Liver (tissue), 9 donors: ENCODE results near the gene UBR4. TPM values are rescaled to one million over a fixed set of nuclear protein-coding genes. Genes with fewer than 3 reads are reported as not detected.

Experiments used
- DNase-seq: peaks from one replicate; pipeline ENCODE4 v3.0.0-alpha.2; 2017; ENCODE audit warnings: low spot score
- H3K27ac ChIP-seq, 2 donors: one replicate each; pipeline ENCODE4 v1.7.0; 2013; ENCODE audit warnings: inconsistent platforms in 2 of 2, low read length in 2 of 2, control low read depth in 1 of 2, low read depth in 1 of 2, mild to moderate bottlenecking in 1 of 2
- H3K27me3 ChIP-seq, 4 donors: one replicate each; pipeline versions ENCODE4 v1.6.1 to v1.7.0; 2013; ENCODE audit warnings: low read length in 3 of 4, inconsistent platforms in 1 of 4, mild to moderate bottlenecking in 1 of 4, moderate library complexity in 1 of 4; ENCODE audit not compliant: control insufficient read depth in 4 of 4, insufficient read depth in 4 of 4
- H3K36me3 ChIP-seq, 4 donors: one replicate each; pipeline versions ENCODE4 v1.6.1 to v1.7.0; 2013; ENCODE audit warnings: low read length in 3 of 4, mild to moderate bottlenecking in 3 of 4, low read depth in 1 of 4, moderate library complexity in 1 of 4; ENCODE audit not compliant: control insufficient read depth in 4 of 4, insufficient read depth in 3 of 4
- H3K4me1 ChIP-seq, 4 donors: one replicate each; pipeline versions ENCODE4 v1.6.1 to v1.7.0; 2013; ENCODE audit warnings: low read length in 3 of 4, mild to moderate bottlenecking in 3 of 4, moderate library complexity in 1 of 4; ENCODE audit not compliant: control insufficient read depth in 4 of 4, insufficient read depth in 4 of 4
- H3K4me3 ChIP-seq, 3 donors: one replicate each; pipeline versions ENCODE4 v1.6.1 to v1.7.0; 2013; ENCODE audit warnings: low read length in 3 of 3, control low read depth in 1 of 3, low read depth in 1 of 3, mild to moderate bottlenecking in 1 of 3
- H3K9ac ChIP-seq, 2 donors: one replicate each; pipeline ENCODE4 v1.7.0; 2013; ENCODE audit warnings: low read length in 2 of 2, mild to moderate bottlenecking in 2 of 2, moderate library complexity in 2 of 2, control low read depth in 1 of 2, low read depth in 1 of 2
- H3K9me3 ChIP-seq, 4 donors: one replicate each; pipeline versions ENCODE4 v1.6.1 to v1.7.0; 2013; ENCODE audit warnings: low read length in 3 of 4; ENCODE audit not compliant: control insufficient read depth in 4 of 4
- EGR1 ChIP-seq, 2 donors: IDR thresholded peaks; 2 replicates each; pipeline ENCODE4 v1.6.1; 2016 to 2018; ENCODE audit warnings: antibody characterized with exemption in 2 of 2, low read depth in 2 of 2
- FOXA1 ChIP-seq: IDR thresholded peaks from 2 replicates; pipeline ENCODE4 v1.6.1; 2016; ENCODE audit warnings: antibody characterized with exemption
- GABPA ChIP-seq, 2 donors: IDR thresholded peaks in 1 of 2; conservative IDR thresholded peaks in 1 of 2; 2 replicates each; pipeline ENCODE4 v1.6.1; 2016; ENCODE audit warnings: antibody characterized with exemption in 2 of 2, mild to moderate bottlenecking in 1 of 2, moderate library complexity in 1 of 2
- HNF4A ChIP-seq, 2 donors: conservative IDR thresholded peaks; 2 replicates each; pipeline ENCODE4 v1.6.1; 2016; ENCODE audit warnings: antibody characterized with exemption in 2 of 2, mild to moderate bottlenecking in 2 of 2
- HNF4G ChIP-seq: IDR thresholded peaks from 2 replicates; pipeline ENCODE4 v1.6.1; 2016; ENCODE audit warnings: antibody characterized with exemption
- JUND ChIP-seq, 2 donors: IDR thresholded peaks; 2 replicates each; pipeline ENCODE4 v1.6.1; 2016; ENCODE audit warnings: antibody characterized with exemption in 2 of 2
- MAX ChIP-seq: IDR thresholded peaks from 2 replicates; pipeline ENCODE4 v1.6.1; 2016; ENCODE audit warnings: antibody characterized with exemption
- NR2F2 ChIP-seq: IDR thresholded peaks from 2 replicates; pipeline ENCODE4 v1.6.1; 2016; ENCODE audit warnings: antibody characterized with exemption
- RAD21 ChIP-seq, 2 donors: IDR thresholded peaks; 2 replicates each; pipeline ENCODE4 v1.6.1; 2016; ENCODE audit warnings: antibody characterized with exemption in 2 of 2, mild to moderate bottlenecking in 2 of 2
- RXRA ChIP-seq, 2 donors: IDR thresholded peaks; 2 replicates each; pipeline ENCODE4 v1.6.1; 2017 to 2018; ENCODE audit warnings: antibody characterized with exemption in 2 of 2, mild to moderate bottlenecking in 1 of 2
- TAF1 ChIP-seq: conservative IDR thresholded peaks from 2 replicates; pipeline ENCODE4 v1.6.1; 2016; ENCODE audit warnings: antibody characterized with exemption, mild to moderate bottlenecking
- YY1 ChIP-seq: IDR thresholded peaks from 2 replicates; pipeline ENCODE4 v1.6.1; 2016; ENCODE audit warnings: antibody characterized with exemption, mild to moderate bottlenecking
- WGBS: extraction: QIAGEN DNeasy Blood & Tissue Kit; methylation state at CpG from one replicate; pipeline ENCODE4 v1.1.7; 2013; 5-methylcytosine and 5-hydroxymethylcytosine counted together
- polyA plus RNA-seq, 2 donors: library from polyadenylated mRNA; stranded (reverse) in 1 of 2; unstranded in 1 of 2; fragments of 200-250 nt in 1 of 2; fragments of >200 nt in 1 of 2; fragmentation: Nextera tagmentation in 1 of 2; extraction: Ambion mirVana in 1 of 2; gene quantifications; one replicate each; pipeline versions ENCODE4 v1.2.1 to v1.2.3, GENCODE V29; 2013 to 2015
- total RNA-seq, 2 donors: library from RNA; depleted of rRNA; stranded (reverse); fragments of >200 nt; gene quantifications; one replicate each; pipeline ENCODE4 v1.2.3, GENCODE V29; 2014
- TF ChIP-seq, protein P1 (sequence below): fragments of 150-350 bp; IDR thresholded peaks from 2 replicates; pipeline ENCODE4 v1.5.1; 2017; ENCODE audit warnings: improper control_type of control experiment, low read depth, low read length; ENCODE audit not compliant: missing input control
- TF ChIP-seq, protein P2 (sequence below): IDR thresholded peaks from 2 replicates; pipeline ENCODE4 v1.6.1; 2016; ENCODE audit warnings: antibody characterized with exemption, mild to moderate bottlenecking
- donor health status: healthy.
- donor health status: healthy.
- donor health status: healthy.
- donor health status: healthy.
- donor health status: healthy.

UBR4 gene
- total and polyA plus RNA-seq, 4 donors: 45.4 to 156 (median 86.9) TPM

GRCh38 chr1:19032701-19033514 lies 177.2 kb downstream of the UBR4 start:
- no peak overlapping the region for H3K9ac ChIP-seq
- TF ChIP-seq JUND (IDR thresholded peaks at IDR 0.05): no peak
- no peak for TF ChIP-seq NR2F2
- TF ChIP-seq RXRA (IDR thresholded peaks at IDR 0.05): peak in 1 of 2 donors; percentile 87
- no peak for TF ChIP-seq RAD21 (IDR thresholded peaks at IDR 0.05)
- TF ChIP-seq HNF4A (conservative IDR thresholded peaks at IDR 0.05): peak; percentile 20 to 76
- TF ChIP-seq, protein P1, sequence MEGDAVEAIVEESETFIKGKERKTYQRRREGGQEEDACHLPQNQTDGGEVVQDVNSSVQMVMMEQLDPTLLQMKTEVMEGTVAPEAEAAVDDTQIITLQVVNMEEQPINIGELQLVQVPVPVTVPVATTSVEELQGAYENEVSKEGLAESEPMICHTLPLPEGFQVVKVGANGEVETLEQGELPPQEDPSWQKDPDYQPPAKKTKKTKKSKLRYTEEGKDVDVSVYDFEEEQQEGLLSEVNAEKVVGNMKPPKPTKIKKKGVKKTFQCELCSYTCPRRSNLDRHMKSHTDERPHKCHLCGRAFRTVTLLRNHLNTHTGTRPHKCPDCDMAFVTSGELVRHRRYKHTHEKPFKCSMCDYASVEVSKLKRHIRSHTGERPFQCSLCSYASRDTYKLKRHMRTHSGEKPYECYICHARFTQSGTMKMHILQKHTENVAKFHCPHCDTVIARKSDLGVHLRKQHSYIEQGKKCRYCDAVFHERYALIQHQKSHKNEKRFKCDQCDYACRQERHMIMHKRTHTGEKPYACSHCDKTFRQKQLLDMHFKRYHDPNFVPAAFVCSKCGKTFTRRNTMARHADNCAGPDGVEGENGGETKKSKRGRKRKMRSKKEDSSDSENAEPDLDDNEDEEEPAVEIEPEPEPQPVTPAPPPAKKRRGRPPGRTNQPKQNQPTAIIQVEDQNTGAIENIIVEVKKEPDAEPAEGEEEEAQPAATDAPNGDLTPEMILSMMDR: no peak
- no peak for TF ChIP-seq TAF1
- no peak for TF ChIP-seq FOXA1
- no peak for TF ChIP-seq YY1
- TF ChIP-seq EGR1 (IDR thresholded peaks at IDR 0.05; ENCODE audit: low read depth in 2 of 2): no peak
- TF ChIP-seq MAX: peak; percentile 22
- H3K4me3 ChIP-seq: no peak overlapping the region
- WGBS: 76% methylated on average over 20 of the region's 20 CpGs
- peaks cover 14 to 38% (median 25%) of the 10 kb centered on the region in 4 donors for H3K4me1 ChIP-seq
- no peaks in the 10 kb centered on the region for H3K9me3 ChIP-seq
- H3K27me3 ChIP-seq: no peaks in the 10 kb centered on the region
- H3K36me3 ChIP-seq: no peaks in the 10 kb centered on the region
- peak overlapping the region; percentile 9 to 40 for H3K27ac ChIP-seq
- DNase-seq: no peak

DNA sequence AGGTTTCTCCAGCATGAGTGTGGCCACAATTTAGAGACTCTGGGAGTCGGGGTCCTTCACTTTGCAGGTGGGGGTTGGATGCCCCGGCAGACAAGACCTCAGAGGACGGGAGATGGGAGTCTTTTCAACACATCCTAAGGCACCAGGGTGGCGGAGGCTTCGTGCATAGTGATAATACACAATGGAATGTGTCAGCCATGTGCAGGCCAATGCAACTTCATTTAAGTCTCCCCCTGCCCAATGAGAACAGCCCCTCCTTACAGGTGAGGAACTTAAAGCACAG lies 177.7 kb downstream of the UBR4 start:
- Histone ChIP-seq H3K9ac (no peak overlapping the region), H3K27ac (no peak overlapping the region), H3K36me3 (no peaks in the 10 kb centered on the region), H3K27me3 (no peaks in the 10 kb centered on the region), H3K4me3 (no peak overlapping the region), H3K4me1 (peaks cover 12 to 35% (median 25%) of the 10 kb centered on the region in 4 donors), H3K9me3 (no peaks in the 10 kb centered on the region)
- 91% methylated on average over 5 of the region's 5 CpGs for WGBS
- DNase-seq: no peak
- TF ChIP-seq HNF4A (conservative IDR thresholded peaks at IDR 0.05): no peak
- TF ChIP-seq, protein P2, sequence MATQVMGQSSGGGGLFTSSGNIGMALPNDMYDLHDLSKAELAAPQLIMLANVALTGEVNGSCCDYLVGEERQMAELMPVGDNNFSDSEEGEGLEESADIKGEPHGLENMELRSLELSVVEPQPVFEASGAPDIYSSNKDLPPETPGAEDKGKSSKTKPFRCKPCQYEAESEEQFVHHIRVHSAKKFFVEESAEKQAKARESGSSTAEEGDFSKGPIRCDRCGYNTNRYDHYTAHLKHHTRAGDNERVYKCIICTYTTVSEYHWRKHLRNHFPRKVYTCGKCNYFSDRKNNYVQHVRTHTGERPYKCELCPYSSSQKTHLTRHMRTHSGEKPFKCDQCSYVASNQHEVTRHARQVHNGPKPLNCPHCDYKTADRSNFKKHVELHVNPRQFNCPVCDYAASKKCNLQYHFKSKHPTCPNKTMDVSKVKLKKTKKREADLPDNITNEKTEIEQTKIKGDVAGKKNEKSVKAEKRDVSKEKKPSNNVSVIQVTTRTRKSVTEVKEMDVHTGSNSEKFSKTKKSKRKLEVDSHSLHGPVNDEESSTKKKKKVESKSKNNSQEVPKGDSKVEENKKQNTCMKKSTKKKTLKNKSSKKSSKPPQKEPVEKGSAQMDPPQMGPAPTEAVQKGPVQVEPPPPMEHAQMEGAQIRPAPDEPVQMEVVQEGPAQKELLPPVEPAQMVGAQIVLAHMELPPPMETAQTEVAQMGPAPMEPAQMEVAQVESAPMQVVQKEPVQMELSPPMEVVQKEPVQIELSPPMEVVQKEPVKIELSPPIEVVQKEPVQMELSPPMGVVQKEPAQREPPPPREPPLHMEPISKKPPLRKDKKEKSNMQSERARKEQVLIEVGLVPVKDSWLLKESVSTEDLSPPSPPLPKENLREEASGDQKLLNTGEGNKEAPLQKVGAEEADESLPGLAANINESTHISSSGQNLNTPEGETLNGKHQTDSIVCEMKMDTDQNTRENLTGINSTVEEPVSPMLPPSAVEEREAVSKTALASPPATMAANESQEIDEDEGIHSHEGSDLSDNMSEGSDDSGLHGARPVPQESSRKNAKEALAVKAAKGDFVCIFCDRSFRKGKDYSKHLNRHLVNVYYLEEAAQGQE: no peak
- TF ChIP-seq GABPA (IDR thresholded peaks at IDR 0.05 in 1 of 2, conservative IDR thresholded peaks at IDR 0.05 in 1 of 2): no peak
- TF ChIP-seq HNF4G: no peak
- no peak for TF ChIP-seq JUND (IDR thresholded peaks at IDR 0.05)
- no peak for TF ChIP-seq RXRA (IDR thresholded peaks at IDR 0.05)
